ENCODE data around the gene ZNF853.

Gene ZNF853

DNA sequence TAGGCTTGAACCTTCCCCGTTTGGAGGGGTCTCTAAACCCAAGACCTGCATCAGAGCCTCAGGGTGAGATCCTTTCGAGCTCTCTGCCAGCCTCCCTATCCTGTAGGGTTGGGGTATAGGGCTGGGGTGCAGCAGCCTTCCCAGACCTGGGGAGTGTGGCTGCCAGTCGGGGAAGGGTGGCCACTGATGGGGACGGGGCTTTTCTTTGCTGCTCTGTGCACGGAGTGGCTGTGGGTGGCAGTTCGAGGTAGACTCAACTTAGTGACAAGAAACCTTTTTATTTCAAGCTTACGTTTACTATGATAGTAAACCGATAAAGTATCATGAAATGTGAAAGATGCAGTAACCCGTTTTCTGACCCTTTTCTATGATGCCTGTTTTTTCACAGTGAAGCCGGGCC, 34.7 kb downstream of the ZNF853 start:
- Histone ChIP-seq H3K4me3 (IDR thresholded peaks at IDR 0.05; ENCODE audit: insufficient read depth, low read depth, low read length) (no peak overlapping the region), H3K4me1 (ENCODE audit: low read depth, poor library complexity, severe bottlenecking) (no peaks in the 10 kb centered on the region), H3K27me3 (ENCODE audit: insufficient read depth, low read depth) (no peaks in the 10 kb centered on the region), H3K4me2 (no peak overlapping the region), H3K9ac (no peak overlapping the region), H3K79me2 (ENCODE audit: insufficient read depth, low read depth) (no peaks in the 10 kb centered on the region), H3K27ac (no peak overlapping the region), H4K20me1 (ENCODE audit: insufficient read depth) (no peaks in the 10 kb centered on the region), H3K36me3 (ENCODE audit: insufficient read depth) (no peaks in the 10 kb centered on the region; the same call in 1 of the 2 replicates), H2AFZ (ENCODE audit: low read depth) (no peak overlapping the region)
- TF ChIP-seq, protein P1, sequence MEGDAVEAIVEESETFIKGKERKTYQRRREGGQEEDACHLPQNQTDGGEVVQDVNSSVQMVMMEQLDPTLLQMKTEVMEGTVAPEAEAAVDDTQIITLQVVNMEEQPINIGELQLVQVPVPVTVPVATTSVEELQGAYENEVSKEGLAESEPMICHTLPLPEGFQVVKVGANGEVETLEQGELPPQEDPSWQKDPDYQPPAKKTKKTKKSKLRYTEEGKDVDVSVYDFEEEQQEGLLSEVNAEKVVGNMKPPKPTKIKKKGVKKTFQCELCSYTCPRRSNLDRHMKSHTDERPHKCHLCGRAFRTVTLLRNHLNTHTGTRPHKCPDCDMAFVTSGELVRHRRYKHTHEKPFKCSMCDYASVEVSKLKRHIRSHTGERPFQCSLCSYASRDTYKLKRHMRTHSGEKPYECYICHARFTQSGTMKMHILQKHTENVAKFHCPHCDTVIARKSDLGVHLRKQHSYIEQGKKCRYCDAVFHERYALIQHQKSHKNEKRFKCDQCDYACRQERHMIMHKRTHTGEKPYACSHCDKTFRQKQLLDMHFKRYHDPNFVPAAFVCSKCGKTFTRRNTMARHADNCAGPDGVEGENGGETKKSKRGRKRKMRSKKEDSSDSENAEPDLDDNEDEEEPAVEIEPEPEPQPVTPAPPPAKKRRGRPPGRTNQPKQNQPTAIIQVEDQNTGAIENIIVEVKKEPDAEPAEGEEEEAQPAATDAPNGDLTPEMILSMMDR (conservative IDR thresholded peaks at IDR 0.05; ENCODE audit: low read depth, low read length): no peak

DNA sequence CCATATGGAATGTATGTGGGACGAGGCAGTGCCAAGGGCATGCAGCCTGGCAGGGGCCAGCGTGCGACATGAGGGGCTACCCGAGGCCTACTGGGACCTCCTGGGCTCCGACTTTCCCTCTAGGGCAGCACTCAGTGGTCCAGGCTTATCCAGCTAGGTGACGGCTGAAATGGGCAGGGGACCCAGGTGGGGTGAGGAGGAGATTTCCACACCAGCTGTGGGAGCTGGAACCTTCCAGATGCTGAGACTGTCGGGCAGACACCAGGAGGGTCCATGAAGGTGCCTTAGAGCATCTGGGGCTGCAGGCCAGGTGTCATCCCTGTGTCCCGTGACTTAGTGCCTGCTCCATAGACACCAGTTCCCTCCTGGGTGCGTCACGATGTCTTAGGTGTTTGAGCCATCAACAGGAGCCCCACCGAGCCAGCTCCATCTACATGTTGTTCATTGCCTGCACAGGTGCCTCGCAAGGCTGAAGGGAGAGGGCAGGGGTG, 35.2 kb downstream of the ZNF853 start:
- no peaks in the 10 kb centered on the region for H3K27me3 ChIP-seq (ENCODE audit: insufficient read depth, low read depth)
- H3K4me1 ChIP-seq (ENCODE audit: low read depth, poor library complexity, severe bottlenecking): no peaks in the 10 kb centered on the region
- no peak overlapping the region for H2AFZ ChIP-seq (ENCODE audit: low read depth)
- H3K79me2 ChIP-seq (ENCODE audit: insufficient read depth, low read depth): no peaks in the 10 kb centered on the region
- TF ChIP-seq, protein P1 (conservative IDR thresholded peaks at IDR 0.05; ENCODE audit: low read depth, low read length): no peak
- no peak overlapping the region for H3K4me3 ChIP-seq (IDR thresholded peaks at IDR 0.05; ENCODE audit: insufficient read depth, low read depth, low read length)
- H3K9ac ChIP-seq: no peak overlapping the region
- H3K27ac ChIP-seq: no peak overlapping the region
- no peaks in the 10 kb centered on the region; the same call in 1 of the 2 replicates for H3K36me3 ChIP-seq (ENCODE audit: insufficient read depth)
- no peak overlapping the region for H3K4me2 ChIP-seq
- H4K20me1 ChIP-seq (ENCODE audit: insufficient read depth): no peaks in the 10 kb centered on the region

DNA sequence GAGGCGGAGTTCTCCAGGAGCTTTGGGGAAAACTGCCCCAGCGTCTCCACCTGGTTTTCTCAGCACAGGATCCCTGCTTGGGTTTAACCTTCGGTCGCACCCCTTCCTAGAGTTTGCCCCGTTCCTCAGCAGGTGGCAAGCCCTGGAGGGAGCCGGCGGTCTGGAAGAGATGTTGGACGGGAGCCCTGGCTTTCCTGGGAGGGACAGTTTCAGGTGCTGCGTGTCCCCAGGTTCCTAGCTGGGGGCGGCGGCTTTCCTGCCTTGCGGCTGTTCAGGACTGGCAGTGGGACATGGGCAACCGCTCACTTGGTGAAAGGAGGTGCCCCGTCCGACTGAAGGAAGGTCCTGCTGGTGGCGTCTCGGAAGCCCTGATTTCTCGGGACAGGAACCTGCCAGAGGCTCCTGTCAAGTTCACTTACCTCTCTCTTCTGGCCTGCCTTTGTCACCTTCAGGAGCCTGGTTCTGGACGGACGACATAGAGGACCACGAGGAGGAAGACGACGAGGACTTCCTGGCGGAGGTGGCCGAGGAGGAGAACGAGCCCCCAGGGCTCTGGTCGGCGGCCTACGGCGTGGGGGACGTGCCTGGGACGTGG, 36.5 kb downstream of the ZNF853 start:
- Histone ChIP-seq H2AFZ (ENCODE audit: low read depth) (no peak overlapping the region), H4K20me1 (ENCODE audit: insufficient read depth) (no peaks in the 10 kb centered on the region), H3K36me3 (ENCODE audit: insufficient read depth) (no peaks in the 10 kb centered on the region; the same call in 1 of the 2 replicates), H3K4me1 (ENCODE audit: low read depth, poor library complexity, severe bottlenecking) (no peaks in the 10 kb centered on the region), H3K27ac (no peak overlapping the region), H3K79me2 (ENCODE audit: insufficient read depth, low read depth) (no peaks in the 10 kb centered on the region), H3K27me3 (ENCODE audit: insufficient read depth, low read depth) (no peaks in the 10 kb centered on the region), H3K4me3 (IDR thresholded peaks at IDR 0.05; ENCODE audit: insufficient read depth, low read depth, low read length) (no peak overlapping the region), H3K9ac (no peak overlapping the region), H3K4me2 (no peak overlapping the region)
- TF ChIP-seq, protein P1 (conservative IDR thresholded peaks at IDR 0.05; ENCODE audit: low read depth, low read length): no peak

DNA sequence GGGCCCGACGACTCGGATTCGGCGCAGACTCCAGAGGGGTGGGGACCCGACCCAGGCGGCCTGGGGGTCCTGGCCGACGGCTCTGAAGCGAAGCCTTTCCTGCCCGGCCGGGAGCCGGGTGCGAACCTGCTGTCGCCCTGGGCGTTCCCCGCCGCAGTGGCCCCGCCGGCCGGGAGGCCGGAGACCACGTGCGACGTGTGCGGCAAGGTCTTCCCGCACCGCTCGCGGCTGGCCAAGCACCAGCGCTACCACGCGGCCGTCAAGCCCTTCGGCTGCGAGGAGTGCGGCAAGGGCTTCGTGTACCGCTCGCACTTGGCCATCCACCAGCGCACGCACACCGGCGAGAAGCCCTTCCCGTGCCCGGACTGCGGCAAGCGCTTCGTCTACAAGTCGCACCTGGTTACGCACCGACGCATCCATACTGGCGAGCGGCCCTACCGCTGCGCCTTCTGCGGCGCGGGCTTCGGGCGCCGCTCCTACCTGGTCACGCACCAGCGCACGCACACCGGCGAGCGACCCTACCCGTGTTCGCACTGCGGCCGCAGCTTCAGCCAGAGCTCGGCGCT, 37.1 kb downstream of the ZNF853 start:
- TF ChIP-seq, protein P1 (conservative IDR thresholded peaks at IDR 0.05; ENCODE audit: low read depth, low read length): no peak
- Histone ChIP-seq H3K36me3 (ENCODE audit: insufficient read depth) (no peaks in the 10 kb centered on the region; the same call in 1 of the 2 replicates), H3K9ac (no peak overlapping the region), H3K79me2 (ENCODE audit: insufficient read depth, low read depth) (no peaks in the 10 kb centered on the region), H3K4me3 (IDR thresholded peaks at IDR 0.05; ENCODE audit: insufficient read depth, low read depth, low read length) (no peak overlapping the region), H3K4me1 (ENCODE audit: low read depth, poor library complexity, severe bottlenecking) (no peaks in the 10 kb centered on the region), H3K27ac (no peak overlapping the region), H3K4me2 (no peak overlapping the region), H3K27me3 (ENCODE audit: insufficient read depth, low read depth) (no peaks in the 10 kb centered on the region), H4K20me1 (ENCODE audit: insufficient read depth) (no peaks in the 10 kb centered on the region), H2AFZ (ENCODE audit: low read depth) (no peak overlapping the region)

All from KMS-11 (cell line).